OCI-LY7 (cell line): ENCODE data around the gene PEX7. TPM values are rescaled to one million over a fixed set of nuclear protein-coding genes. Genes with fewer than 3 reads are reported as not detected.
"Not testable (repeated sequence)": the region's sequence is repeated elsewhere in the genome, so short reads cannot be mapped to it uniquely, and the experiment has no call there.

Source experiments
- BruUV-seq: library from RNA; stranded (reverse); fragments of 400-500 nt; replicated peaks from 2 replicates; lab custom pipeline; 2021; lab: Mats Ljungman, UMichigan
- CTCF ChIA-PET: fragments of 300-600 bp; sonication (Branson Sonifier 250); formaldehyde crosslinking; loops from one replicate; lab custom pipeline; 2022; ENCODE audit warnings: antibody characterized with exemption; ENCODE audit not compliant: unreplicated experiment; lab: Charles Lee
- POLR2A ChIA-PET: fragments of 300-600 bp; sonication (Branson Sonifier 250); formaldehyde crosslinking; loops from one replicate; lab custom pipeline; 2022; ENCODE audit warnings: antibody characterized with exemption; lab: Charles Lee
- DNase-seq: peaks from one replicate; pipeline ENCODE4 v3.0.0-alpha.2; 2015; ENCODE audit warnings: low spot score
- H2AFZ ChIP-seq: fragments of 200-600 bp; sonication (generic), shearing (Covaris generic); 2 replicates; pipeline ENCODE4 v1.6.1; 2014; ENCODE audit warnings: mild to moderate bottlenecking, antibody characterized with exemption, low read length, moderate library complexity
- H3K27ac ChIP-seq: fragments of 200-600 bp; sonication (generic); 2 replicates; pipeline ENCODE4 v1.5.1; 2014; ENCODE audit warnings: mixed run types, low read depth, mild to moderate bottlenecking, moderate library complexity, low read length, inconsistent platforms; ENCODE audit not compliant: poor library complexity, severe bottlenecking
- H3K36me3 ChIP-seq: fragments of 200-600 bp; sonication (generic); 2 replicates; pipeline ENCODE4 v1.6.1; 2014; ENCODE audit warnings: mild to moderate bottlenecking, antibody characterized with exemption, low read length, moderate library complexity, mixed read lengths; ENCODE audit not compliant: insufficient read depth
- H3K4me1 ChIP-seq: fragments of 200-600 bp; sonication (generic); 2 replicates; pipeline ENCODE4 v1.5.1; 2014; ENCODE audit warnings: mild to moderate bottlenecking, low read length; ENCODE audit not compliant: insufficient read depth, poor library complexity, severe bottlenecking
- H3K4me2 ChIP-seq: fragments of 200-600 bp; sonication (generic); 2 replicates; pipeline ENCODE4 v1.6.1; 2014; ENCODE audit warnings: mild to moderate bottlenecking, low read length
- H3K4me3 ChIP-seq: fragments of 200-600 bp; sonication (generic); 2 replicates; pipeline ENCODE4 v1.5.1; 2014; ENCODE audit warnings: mild to moderate bottlenecking, low read depth, low read length; ENCODE audit not compliant: poor library complexity, severe bottlenecking
- H3K79me2 ChIP-seq: fragments of 200-600 bp; sonication (generic); 2 replicates; pipeline ENCODE4 v1.6.1; 2016; ENCODE audit warnings: low read depth, mild to moderate bottlenecking, low read length, moderate library complexity, mixed read lengths; ENCODE audit not compliant: insufficient read depth
- H3K9me2 ChIP-seq: fragments of 200-600 bp; sonication (generic); 2 replicates; pipeline ENCODE4 v1.6.1; 2016; ENCODE audit warnings: mild to moderate bottlenecking, low read length, mixed read lengths; ENCODE audit not compliant: insufficient read depth
- H3K9me3 ChIP-seq: fragments of 200-600 bp; sonication (generic); 2 replicates; pipeline ENCODE4 v1.6.1; 2014; ENCODE audit warnings: mild to moderate bottlenecking, mixed run types, low read length, mixed read lengths
- H4K20me1 ChIP-seq: fragments of 200-600 bp; sonication (generic); 2 replicates; pipeline ENCODE4 v1.6.1; 2014; ENCODE audit warnings: mild to moderate bottlenecking, antibody characterized with exemption, low read length, moderate library complexity, mixed read lengths; ENCODE audit not compliant: insufficient read depth
- EZH2phosphoT487 ChIP-seq: fragments of 200-600 bp; sonication (generic); IDR thresholded peaks from 2 replicates; pipeline ENCODE4 v1.6.1; 2018; ENCODE audit warnings: low read depth, borderline replicate concordance, mild to moderate bottlenecking, mixed run types, antibody characterized with exemption, low read length, moderate library complexity, mixed read lengths
- intact Hi-C: fragments of 100-400 bp; cut with micrococcal nuclease; formaldehyde crosslinking; loops from one replicate; pipeline ENCODE4 v1.10.0; 2022; ENCODE audit not compliant: unreplicated experiment
- total RNA-seq, 2 experiments: library from RNA; depleted of rRNA in 1 of 2; stranded (reverse); fragments of >200 nt in 1 of 2; shearing (Covaris generic) in 1 of 2; gene quantifications; 2 replicates each; pipeline ENCODE4 v1.2.3, GENCODE V29; 2014 to 2022
- TF ChIP-seq, protein P1 (sequence below): fragments of 200-600 bp; sonication (generic); conservative IDR thresholded peaks from 2 replicates; pipeline ENCODE4 v1.5.1; 2014; ENCODE audit warnings: mild to moderate bottlenecking, antibody characterized with exemption, low read length, moderate library complexity, mixed read lengths

Gene PEX7
- total RNA-seq, 2 experiments from 2014 or later: 5.8 to 8.4 TPM

DNA sequence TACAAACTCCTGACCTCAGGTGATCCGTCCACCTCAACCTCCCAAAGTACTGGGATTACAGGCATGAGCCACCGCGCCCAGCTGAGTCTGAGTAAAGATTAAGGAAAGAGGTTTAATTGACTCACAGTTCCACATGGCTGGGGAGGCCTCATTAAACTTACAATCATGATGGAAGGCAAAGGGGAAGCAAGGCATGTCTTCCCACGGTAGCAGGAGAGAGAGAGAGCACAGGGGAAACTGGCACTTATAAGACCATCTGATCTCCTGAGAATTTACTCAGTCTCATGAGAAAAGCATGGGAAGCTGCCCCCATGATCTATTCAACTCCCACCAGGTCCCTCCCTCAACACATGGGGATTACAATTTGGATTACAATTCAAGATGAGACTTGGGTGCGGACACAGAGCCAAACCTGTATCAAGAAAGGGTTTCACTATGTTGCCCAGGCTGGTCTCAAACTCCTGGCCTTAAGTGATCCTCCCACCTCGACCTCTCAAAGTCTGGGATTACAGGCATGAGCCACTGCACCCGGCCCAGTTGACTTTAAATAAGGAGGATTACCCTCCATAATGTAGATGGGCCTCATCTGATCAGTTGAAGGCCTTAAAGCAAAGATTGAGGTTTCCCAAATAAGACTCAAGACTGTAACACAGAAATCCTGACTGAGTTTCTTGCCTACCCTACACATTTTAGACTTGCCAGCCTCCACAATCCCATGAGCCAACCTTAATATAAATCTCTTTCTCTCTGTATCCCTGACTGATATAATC is 13.1 kb upstream of the PEX7 start:
- CTCF ChIA-PET: no interaction called here
- POLR2A ChIA-PET: no interaction called here

DNA sequence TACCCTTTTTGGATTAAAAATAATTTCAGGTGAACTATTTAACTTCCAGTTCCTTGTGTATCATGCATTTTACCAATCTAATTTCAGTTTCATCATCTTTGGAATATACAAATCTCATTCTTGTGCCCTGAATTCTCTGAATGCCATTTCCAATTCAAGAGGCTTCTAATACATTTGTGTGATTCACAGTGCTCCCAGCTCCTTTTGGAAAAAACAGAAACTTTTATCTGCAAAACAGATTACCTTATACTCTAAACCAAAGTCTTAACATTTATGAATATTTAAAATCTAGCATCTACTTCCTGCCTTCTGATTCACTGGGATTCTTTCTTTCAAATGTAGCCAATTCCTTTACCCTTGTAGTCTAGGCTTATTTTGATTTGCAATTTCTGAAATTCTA is 11.1 kb upstream of the PEX7 start:
- H3K4me3 ChIP-seq: no peak overlapping the region
- H3K9me3 ChIP-seq: no peaks in the 10 kb centered on the region
- intact Hi-C loops: no loop called here
- POLR2A ChIA-PET: interaction anchor here (0.7 to 0.8 kb wide), 3 partner anchors 10 to 20 kb away, joined by 3 to 4 read pairs (median 4); partner anchors contain the start of gene PEX7
- no TSS peak for BruUV-seq
- no peaks in the 10 kb centered on the region for H3K79me2 ChIP-seq
- no peaks in the 10 kb centered on the region for H3K9me2 ChIP-seq
- H3K4me1 ChIP-seq: no peaks in the 10 kb centered on the region
- H2AFZ ChIP-seq: peak overlapping the region; percentile 17; the same call in 1 of the 2 replicates
- no peak overlapping the region for H3K4me2 ChIP-seq
- no peaks in the 10 kb centered on the region for H4K20me1 ChIP-seq
- CTCF ChIA-PET: no interaction called here
- no peaks in the 10 kb centered on the region for H3K36me3 ChIP-seq
- no peak for DNase-seq
- no peak overlapping the region for H3K27ac ChIP-seq
- TF ChIP-seq EZH2phosphoT487: no peak
- TF ChIP-seq, protein P1, sequence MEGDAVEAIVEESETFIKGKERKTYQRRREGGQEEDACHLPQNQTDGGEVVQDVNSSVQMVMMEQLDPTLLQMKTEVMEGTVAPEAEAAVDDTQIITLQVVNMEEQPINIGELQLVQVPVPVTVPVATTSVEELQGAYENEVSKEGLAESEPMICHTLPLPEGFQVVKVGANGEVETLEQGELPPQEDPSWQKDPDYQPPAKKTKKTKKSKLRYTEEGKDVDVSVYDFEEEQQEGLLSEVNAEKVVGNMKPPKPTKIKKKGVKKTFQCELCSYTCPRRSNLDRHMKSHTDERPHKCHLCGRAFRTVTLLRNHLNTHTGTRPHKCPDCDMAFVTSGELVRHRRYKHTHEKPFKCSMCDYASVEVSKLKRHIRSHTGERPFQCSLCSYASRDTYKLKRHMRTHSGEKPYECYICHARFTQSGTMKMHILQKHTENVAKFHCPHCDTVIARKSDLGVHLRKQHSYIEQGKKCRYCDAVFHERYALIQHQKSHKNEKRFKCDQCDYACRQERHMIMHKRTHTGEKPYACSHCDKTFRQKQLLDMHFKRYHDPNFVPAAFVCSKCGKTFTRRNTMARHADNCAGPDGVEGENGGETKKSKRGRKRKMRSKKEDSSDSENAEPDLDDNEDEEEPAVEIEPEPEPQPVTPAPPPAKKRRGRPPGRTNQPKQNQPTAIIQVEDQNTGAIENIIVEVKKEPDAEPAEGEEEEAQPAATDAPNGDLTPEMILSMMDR: no peak

More for the DNA sequence above, 13.1 kb upstream of the PEX7 start:
- Histone ChIP-seq H3K4me3 (no peak overlapping the region), H3K9me3 (no peaks in the 10 kb centered on the region), H4K20me1 (no peaks in the 10 kb centered on the region), H3K4me1 (no peaks in the 10 kb centered on the region), H3K9me2 (no peaks in the 10 kb centered on the region), H2AFZ (no peak overlapping the region), H3K79me2 (no peaks in the 10 kb centered on the region), H3K36me3 (no peaks in the 10 kb centered on the region), H3K27ac (no peak overlapping the region), H3K4me2 (no peak overlapping the region)
- no peak for DNase-seq
- intact Hi-C loops: no loop called here
- no TSS peak for BruUV-seq
- no peak for TF ChIP-seq EZH2phosphoT487
- TF ChIP-seq, protein P1: no peak

DNA sequence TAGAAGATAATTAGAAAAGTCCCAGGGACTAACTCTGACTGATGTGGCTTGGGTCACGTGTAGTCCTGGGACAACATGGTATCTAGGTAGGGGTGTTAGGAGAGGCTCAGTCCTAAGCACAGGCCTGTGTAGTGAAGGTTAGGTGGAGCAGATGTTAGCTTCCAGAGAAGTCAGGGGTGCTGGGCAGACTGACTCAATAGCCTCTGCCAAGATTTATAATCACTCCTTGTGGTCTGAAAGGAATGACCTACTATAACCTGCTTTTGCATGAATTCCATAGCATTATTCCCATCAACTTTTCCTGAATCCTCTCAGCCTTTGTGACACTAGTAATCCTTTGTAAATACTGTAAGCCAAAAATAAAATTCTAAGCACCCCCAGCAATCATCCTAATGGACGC is 10.2 kb upstream of the PEX7 start:
- Histone ChIP-seq H4K20me1 (no peaks in the 10 kb centered on the region), H3K79me2 (no peaks in the 10 kb centered on the region), H2AFZ (no peak overlapping the region), H3K9me2 (no peaks in the 10 kb centered on the region), H3K4me2 (no peak overlapping the region), H3K27ac (no peak overlapping the region), H3K9me3 (no peaks in the 10 kb centered on the region), H3K4me3 (no peak overlapping the region), H3K36me3 (no peaks in the 10 kb centered on the region), H3K4me1 (no peaks in the 10 kb centered on the region)
- ChIA-PET POLR2A (no interaction called here), CTCF (no interaction called here)
- no peak for DNase-seq
- intact Hi-C loops: no loop called here
- BruUV-seq: no TSS peak
- TF ChIP-seq, protein P1: no peak
- no peak for TF ChIP-seq EZH2phosphoT487

DNA sequence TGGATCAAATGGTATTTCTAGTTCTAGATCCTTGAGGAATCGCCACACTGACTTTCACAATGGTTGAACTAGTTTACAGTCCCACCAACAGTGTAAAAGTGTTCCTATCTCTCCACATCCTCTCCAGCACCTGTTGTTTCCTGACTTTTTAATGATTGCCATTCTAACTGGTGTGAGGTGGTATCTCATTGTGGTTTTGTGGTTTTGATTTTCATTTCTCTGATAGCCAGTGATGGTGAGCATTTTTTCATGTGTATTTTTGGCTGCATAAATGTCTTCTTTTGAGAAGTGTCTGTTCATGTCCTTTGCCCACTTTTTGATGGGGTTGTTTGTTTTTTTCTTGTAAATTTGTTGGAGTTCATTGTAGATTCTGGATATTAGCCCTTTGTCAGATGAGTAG is 6.8 kb upstream of the PEX7 start:
- H3K4me1 ChIP-seq, H4K20me1 ChIP-seq, H3K27ac ChIP-seq, intact Hi-C loops, H3K4me2 ChIP-seq, H3K9me3 ChIP-seq, DNase-seq, BruUV-seq, CTCF ChIA-PET, H3K9me2 ChIP-seq, H3K4me3 ChIP-seq, H2AFZ ChIP-seq, H3K36me3 ChIP-seq, POLR2A ChIA-PET, H3K79me2 ChIP-seq: not testable (repeated sequence)
